WTC11 (cell line): ENCODE results near the gene CETP. TPM values are rescaled to one million over a fixed set of nuclear protein-coding genes. Genes with fewer than 3 reads are reported as not detected.

Experiments used
- ATAC-seq: fragments of 200-7000 bp; cut with Tn5 transposase; 2 replicates; pipeline ENCODE4 v1.10.0; 2021; ENCODE audit warnings: mild to moderate bottlenecking, moderate library complexity
- CTCF ChIA-PET: fragments of 300-600 bp; sonication (Branson Sonifier 250); formaldehyde crosslinking; loops from one replicate; lab custom pipeline; 2021; ENCODE audit warnings: antibody characterized with exemption; lab: Charles Lee
- POLR2A ChIA-PET: fragments of 350-600 bp; sonication (Branson Sonifier 250); formaldehyde crosslinking; loops from one replicate; lab custom pipeline; 2021; ENCODE audit warnings: antibody characterized with exemption; lab: Charles Lee
- DNase-seq: peaks from one replicate; pipeline ENCODE4 v3.0.0; 2021; ENCODE audit warnings: low spot score
- H3K27ac Mint-ChIP-seq: 2 replicates; pipeline ENCODE4 v1.8.0; 2021; ENCODE audit warnings: mixed read lengths
- H3K27me3 Mint-ChIP-seq: 2 replicates; pipeline ENCODE4 v1.8.0; 2021; ENCODE audit warnings: low read depth, mild to moderate bottlenecking, moderate library complexity, mixed read lengths
- H3K36me3 Mint-ChIP-seq: 2 replicates; pipeline ENCODE4 v1.8.0; 2021; ENCODE audit warnings: mixed read lengths
- H3K4me1 Mint-ChIP-seq: 2 replicates; pipeline ENCODE4 v1.8.0; 2022; ENCODE audit warnings: mixed read lengths
- H3K4me3 Mint-ChIP-seq: 2 replicates; pipeline ENCODE4 v1.8.0; 2021; ENCODE audit warnings: mild to moderate bottlenecking, moderate library complexity, mixed read lengths
- H3K9me3 Mint-ChIP-seq: 2 replicates; pipeline ENCODE4 v1.8.0; 2021; ENCODE audit warnings: mixed read lengths
- AFF4 ChIP-seq: sonication (generic); formaldehyde crosslinking; IDR thresholded peaks from 2 replicates; pipeline ENCODE4 v1.8.1; 2023; ENCODE audit warnings: mild to moderate bottlenecking, missing genetic modification reagents, borderline replicate concordance
- ARID4B ChIP-seq: sonication (generic); formaldehyde crosslinking; IDR thresholded peaks from 2 replicates; pipeline ENCODE4 v1.8.0; 2023; ENCODE audit warnings: missing genetic modification reagents, mild to moderate bottlenecking, borderline replicate concordance
- E2F4 ChIP-seq: sonication (generic); formaldehyde crosslinking; IDR thresholded peaks from 2 replicates; pipeline ENCODE4 v1.8.1; 2022; ENCODE audit warnings: low read depth, mild to moderate bottlenecking, moderate library complexity, missing genetic modification reagents, borderline replicate concordance
- ERG ChIP-seq: fragments of 250-450 bp; sonication (Bioruptor Pico); IDR thresholded peaks from 2 replicates; pipeline ENCODE4 v1.8.0; 2021; ENCODE audit warnings: mild to moderate bottlenecking
- ESRRA ChIP-seq: sonication (generic); formaldehyde crosslinking; IDR thresholded peaks from 2 replicates; pipeline ENCODE4 v1.8.1; 2022; ENCODE audit warnings: mild to moderate bottlenecking, missing genetic modification reagents, borderline replicate concordance
- KAT7 ChIP-seq: sonication (generic); formaldehyde crosslinking; IDR thresholded peaks from 2 replicates; pipeline ENCODE4 v1.8.1; 2023; ENCODE audit warnings: missing genetic modification reagents, mild to moderate bottlenecking, borderline replicate concordance
- STAT6 ChIP-seq: sonication (generic); formaldehyde crosslinking; conservative IDR thresholded peaks from 2 replicates; pipeline ENCODE4 v1.8.1; 2023; ENCODE audit warnings: mild to moderate bottlenecking, low read depth, missing genetic modification reagents, moderate library complexity
- ZBTB21 ChIP-seq: sonication (generic); formaldehyde crosslinking; IDR thresholded peaks from 2 replicates; pipeline ENCODE4 v1.8.1; 2023; ENCODE audit warnings: mild to moderate bottlenecking, missing genetic modification reagents, borderline replicate concordance
- ZNF281 ChIP-seq: sonication (generic); formaldehyde crosslinking; IDR thresholded peaks from 2 replicates; pipeline ENCODE4 v1.8.0; 2023; ENCODE audit warnings: mild to moderate bottlenecking, missing genetic modification reagents
- total RNA-seq: library from RNA; stranded (reverse); gene quantifications from 3 replicates; pipeline ENCODE4 v1.2.3, GENCODE V29; 2021

The CETP gene
- total RNA-seq, 1 experiment from 2014 or later = not detected

GRCh38 chr16:57031156-57031555 is 69.4 kb downstream of the CETP start:
- ChIA-PET POLR2A (interaction anchor here (0.7 kb wide), 1 partner anchor 52 kb away, joined by 3 read pairs; no protein-coding TSS in a partner anchor), CTCF (interaction anchor here (0.5 to 4.0 kb wide), 3 partner anchors 15 to 484 kb away, joined by 3 to 20 read pairs (median 5); no protein-coding TSS in a partner anchor)
- Mint-ChIP-seq H3K9me3 (no peaks in the 10 kb centered on the region; the same call in 1 of the 2 replicates), H3K36me3 (no peaks in the 10 kb centered on the region), H3K4me3 (no peak overlapping the region), H3K4me1 (peaks cover 12% of the 10 kb centered on the region; the same call in 1 of the 2 replicates), H3K27ac (no peak overlapping the region), H3K27me3 (no peaks in the 10 kb centered on the region; the same call in 1 of the 2 replicates)
- ATAC-seq (no peak), DNase-seq (no peak)
- no peak for TF ChIP-seq E2F4 (CRISPR knock-in tag)
- no peak for TF ChIP-seq KAT7 (CRISPR knock-in tag)
- TF ChIP-seq ZNF281 (CRISPR knock-in tag) = no peak
- no peak for TF ChIP-seq ARID4B (CRISPR knock-in tag)
- TF ChIP-seq ERG (CRISPR knock-in tag) = no peak
- TF ChIP-seq ZBTB21 = no peak
- no peak for TF ChIP-seq ESRRA (CRISPR knock-in tag)
- no peak for TF ChIP-seq STAT6 (CRISPR knock-in tag)
- TF ChIP-seq AFF4 (CRISPR knock-in tag) = no peak
